ENCODE measurements around the gene RAD51D.

GRCh38 chr17:35076874-35077273 lies 42.8 kb downstream of the RAD51D start:
- TF ChIP-seq CTCF (IDR thresholded peaks at IDR 0.05; ENCODE audit: insufficient read depth, low read length): no peak
- TF ChIP-seq GABPA (IDR thresholded peaks at IDR 0.05; ENCODE audit: low read depth): no peak
- no peak for TF ChIP-seq REST (IDR thresholded peaks at IDR 0.05; ENCODE audit: insufficient replicate concordance, low read depth)
- no peak for TF ChIP-seq POLR2AphosphoS5 (IDR thresholded peaks at IDR 0.05; ENCODE audit: low read depth)
